ENCODE data around the gene RUNX3. TPM values are rescaled to one million over a fixed set of nuclear protein-coding genes. Genes with fewer than 3 reads are reported as not detected.
"Not testable (repeated sequence)": the region's sequence is repeated elsewhere in the genome, so short reads cannot be mapped to it uniquely, and the experiment has no call there.

The RUNX3 gene
- total RNA-seq, 1 experiment from 2014 or later: 22.6 TPM

DNA sequence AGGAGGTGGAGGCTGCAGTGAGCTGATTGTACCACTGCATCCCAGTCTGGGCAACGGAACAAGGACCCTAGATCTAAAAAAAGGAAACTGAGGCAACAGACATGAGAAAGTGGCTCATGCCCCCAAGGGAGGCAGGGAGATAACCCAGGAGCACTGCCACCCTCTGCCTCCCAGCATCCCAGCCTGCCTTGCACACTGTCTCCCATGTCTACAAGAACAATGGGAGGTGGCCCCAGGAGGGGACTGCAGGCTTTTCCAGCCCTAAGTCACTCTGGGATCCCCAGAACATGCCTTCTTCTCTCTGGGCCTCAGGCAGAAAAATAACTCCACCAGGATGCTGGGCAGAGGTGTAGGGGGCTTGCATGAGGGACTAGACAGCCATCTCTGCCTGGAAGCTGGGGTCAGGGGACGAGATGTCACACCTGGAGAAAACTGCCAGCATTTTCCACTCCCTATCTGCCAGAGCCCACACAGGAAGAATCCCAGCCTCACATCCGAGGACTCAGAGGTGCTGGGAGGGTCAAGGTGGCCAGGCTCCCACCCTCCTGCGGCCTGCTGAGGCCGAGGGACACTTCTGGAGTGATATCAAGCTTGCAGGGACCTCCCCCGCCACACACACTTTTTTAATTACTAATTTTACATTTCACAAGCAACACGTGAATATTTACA lies 21.4 kb downstream of the RUNX3 start:
- no TSS peak for BruUV-seq (replicated peaks)
- Histone ChIP-seq H3K4me2 (ENCODE audit: low read length) (no peak overlapping the region), H3K27me3 (ENCODE audit: insufficient read depth, low read length) (no peaks in the 10 kb centered on the region), H4K20me1 (ENCODE audit: insufficient read depth) (no peaks in the 10 kb centered on the region), H3K4me3 (replicated peaks in 1 of 2; ENCODE audit: low read depth in 1 of 2, low read length in 2 of 2) (no peak overlapping the region), H3K36me3 (ENCODE audit: control insufficient read depth in 1 of 2, insufficient read depth in 2 of 2, low read length in 2 of 2) (peaks cover 0 to 5% of the 10 kb centered on the region in 2 experiments; a peak in 1 of 4 replicates), H3K9ac (ENCODE audit: low read length) (no peak overlapping the region), H3K79me2 (ENCODE audit: insufficient read depth, low read length) (no peaks in the 10 kb centered on the region), H3K4me1 (ENCODE audit: control insufficient read depth in 1 of 2, insufficient read depth in 2 of 2, low read length in 2 of 2) (no peaks in the 10 kb centered on the region), H3K27ac (ENCODE audit: low read depth, low read length) (no peak overlapping the region), H3K9me2 (ENCODE audit: insufficient read depth) (no peaks in the 10 kb centered on the region), H3K9me3 (ENCODE audit: control insufficient read depth in 1 of 2, insufficient read depth in 1 of 2, low read depth in 1 of 2, low read length in 2 of 2) (no peaks in the 10 kb centered on the region; a peak in 1 of 4 replicates), H2AFZ (ENCODE audit: low read depth, low read length, poor library complexity, severe bottlenecking) (no peak overlapping the region)
- TF ChIP-seq ZFX (IDR thresholded peaks at IDR 0.05) (no peak), CEBPB (IDR thresholded peaks at IDR 0.05; ENCODE audit: low read depth) (no peak), ELF1 (IDR thresholded peaks at IDR 0.05; ENCODE audit: borderline replicate concordance, low read depth) (no peak), CTCF (IDR thresholded peaks at IDR 0.05 in 2 of 3, conservative IDR thresholded peaks at IDR 0.05 in 1 of 3; ENCODE audit: borderline replicate concordance in 1 of 3, insufficient read depth in 1 of 3, low read depth in 2 of 3, low read length in 2 of 3) (no peak), EGR1 (IDR thresholded peaks at IDR 0.05; ENCODE audit: low read depth) (no peak), SRF (IDR thresholded peaks at IDR 0.05; ENCODE audit: low read depth) (no peak), YY1 (IDR thresholded peaks at IDR 0.05; ENCODE audit: extremely low read depth, insufficient replicate concordance, low read depth, low read length) (no peak)
- TF ChIP-seq, protein P1, sequence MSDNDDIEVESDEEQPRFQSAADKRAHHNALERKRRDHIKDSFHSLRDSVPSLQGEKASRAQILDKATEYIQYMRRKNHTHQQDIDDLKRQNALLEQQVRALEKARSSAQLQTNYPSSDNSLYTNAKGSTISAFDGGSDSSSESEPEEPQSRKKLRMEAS (IDR thresholded peaks at IDR 0.05): no peak
- ChIA-PET RAD21 (ENCODE audit: low non-redundant PET in 1 of 2, low total read pairs in 2 of 2, uncharacterized antibody in 2 of 2, unreplicated experiment in 2 of 2) (no interaction called here), CTCF (no interaction called here), POLR2A (no interaction called here)
- intact Hi-C loops (cut with micrococcal nuclease): no loop called here
- DNase-seq (ENCODE audit: low read depth, low spot score): no peak
- no peak for ATAC-seq

DNA sequence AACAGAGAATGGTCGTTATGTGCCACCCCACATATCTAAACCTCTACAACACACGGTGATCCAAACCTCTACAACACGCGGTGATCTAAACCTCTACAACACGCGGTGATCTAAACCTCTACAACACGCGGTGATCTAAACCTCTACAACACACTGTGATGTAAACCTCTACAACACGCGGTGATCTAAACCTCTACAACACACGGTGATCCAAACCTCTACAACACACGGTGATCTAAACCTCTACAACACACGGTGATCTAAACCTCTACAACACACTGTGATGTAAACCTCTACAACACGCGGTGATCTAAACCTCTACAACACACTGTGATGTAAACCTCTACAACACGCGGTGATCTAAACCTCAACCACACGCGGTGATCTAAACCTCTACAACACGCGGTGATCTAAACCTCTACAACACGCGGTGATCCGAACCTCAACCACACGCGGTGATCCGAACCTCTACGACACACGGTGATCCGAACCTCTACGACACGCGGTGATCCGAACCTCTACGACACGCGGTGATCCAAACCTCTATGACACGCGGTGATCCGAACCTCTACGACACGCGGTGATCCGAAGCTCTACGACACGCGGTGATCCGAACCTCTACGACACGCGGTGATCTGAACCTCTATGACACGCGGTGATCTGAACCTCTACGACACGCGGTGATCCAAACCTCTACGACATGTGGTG lies 22.3 kb downstream of the RUNX3 start:
- H3K4me2 ChIP-seq (ENCODE audit: low read length); H3K36me3 ChIP-seq (ENCODE audit: control insufficient read depth in 1 of 2, insufficient read depth in 2 of 2, low read length in 2 of 2); BruUV-seq (replicated peaks); POLR2A ChIA-PET; H3K9me3 ChIP-seq (ENCODE audit: control insufficient read depth in 1 of 2, insufficient read depth in 1 of 2, low read depth in 1 of 2, low read length in 2 of 2); CTCF ChIA-PET; H3K9me2 ChIP-seq (ENCODE audit: insufficient read depth); intact Hi-C loops (cut with micrococcal nuclease); H2AFZ ChIP-seq (ENCODE audit: low read depth, low read length, poor library complexity, severe bottlenecking); H4K20me1 ChIP-seq (ENCODE audit: insufficient read depth); H3K79me2 ChIP-seq (ENCODE audit: insufficient read depth, low read length); H3K4me3 ChIP-seq (replicated peaks in 1 of 2; ENCODE audit: low read depth in 1 of 2, low read length in 2 of 2); H3K9ac ChIP-seq (ENCODE audit: low read length); H3K4me1 ChIP-seq (ENCODE audit: control insufficient read depth in 1 of 2, insufficient read depth in 2 of 2, low read length in 2 of 2); DNase-seq (ENCODE audit: low read depth, low spot score); H3K27ac ChIP-seq (ENCODE audit: low read depth, low read length); ATAC-seq; H3K27me3 ChIP-seq (ENCODE audit: insufficient read depth, low read length); RAD21 ChIA-PET (ENCODE audit: low non-redundant PET in 1 of 2, low total read pairs in 2 of 2, uncharacterized antibody in 2 of 2, unreplicated experiment in 2 of 2): not testable (repeated sequence)
